ENCODE measurements around the gene RAB40B.

- TF ChIP-seq SIN3A (IDR thresholded peaks at IDR 0.05; ENCODE audit: borderline replicate concordance, insufficient read depth, low read length) (no peak), POLR2AphosphoS5 (IDR thresholded peaks at IDR 0.05; ENCODE audit: low read depth, low read length) (no peak), TAF1 (IDR thresholded peaks at IDR 0.05; ENCODE audit: borderline replicate concordance, insufficient read depth, low read length) (no peak)
- TF ChIP-seq, protein P1, sequence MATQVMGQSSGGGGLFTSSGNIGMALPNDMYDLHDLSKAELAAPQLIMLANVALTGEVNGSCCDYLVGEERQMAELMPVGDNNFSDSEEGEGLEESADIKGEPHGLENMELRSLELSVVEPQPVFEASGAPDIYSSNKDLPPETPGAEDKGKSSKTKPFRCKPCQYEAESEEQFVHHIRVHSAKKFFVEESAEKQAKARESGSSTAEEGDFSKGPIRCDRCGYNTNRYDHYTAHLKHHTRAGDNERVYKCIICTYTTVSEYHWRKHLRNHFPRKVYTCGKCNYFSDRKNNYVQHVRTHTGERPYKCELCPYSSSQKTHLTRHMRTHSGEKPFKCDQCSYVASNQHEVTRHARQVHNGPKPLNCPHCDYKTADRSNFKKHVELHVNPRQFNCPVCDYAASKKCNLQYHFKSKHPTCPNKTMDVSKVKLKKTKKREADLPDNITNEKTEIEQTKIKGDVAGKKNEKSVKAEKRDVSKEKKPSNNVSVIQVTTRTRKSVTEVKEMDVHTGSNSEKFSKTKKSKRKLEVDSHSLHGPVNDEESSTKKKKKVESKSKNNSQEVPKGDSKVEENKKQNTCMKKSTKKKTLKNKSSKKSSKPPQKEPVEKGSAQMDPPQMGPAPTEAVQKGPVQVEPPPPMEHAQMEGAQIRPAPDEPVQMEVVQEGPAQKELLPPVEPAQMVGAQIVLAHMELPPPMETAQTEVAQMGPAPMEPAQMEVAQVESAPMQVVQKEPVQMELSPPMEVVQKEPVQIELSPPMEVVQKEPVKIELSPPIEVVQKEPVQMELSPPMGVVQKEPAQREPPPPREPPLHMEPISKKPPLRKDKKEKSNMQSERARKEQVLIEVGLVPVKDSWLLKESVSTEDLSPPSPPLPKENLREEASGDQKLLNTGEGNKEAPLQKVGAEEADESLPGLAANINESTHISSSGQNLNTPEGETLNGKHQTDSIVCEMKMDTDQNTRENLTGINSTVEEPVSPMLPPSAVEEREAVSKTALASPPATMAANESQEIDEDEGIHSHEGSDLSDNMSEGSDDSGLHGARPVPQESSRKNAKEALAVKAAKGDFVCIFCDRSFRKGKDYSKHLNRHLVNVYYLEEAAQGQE (IDR thresholded peaks at IDR 0.05; ENCODE audit: insufficient read depth in 1 of 2, low read depth in 2 of 2, low read length in 2 of 2): no peak
Measured at GRCh38 chr17:82723169-82723807, 24.8 kb upstream of the RAB40B start.
